Activated CD4-positive, alpha-beta T cell treated with anti-CD3 and anti-CD28 coated beads, Interleukin-2, Interleukin-4, amounts not matched to agents 100 ng/mL and 50 ng/mL, durations not matched to agents 16 hours and 8 hours (primary cell): ENCODE measurements around the gene CCDC83.
"Not testable (repeated sequence)": the region's sequence is repeated elsewhere in the genome, so short reads cannot be mapped to it uniquely, and the experiment has no call there.

Source experiments
- DNase-seq: peaks from one replicate; pipeline ENCODE4 v3.0.0-alpha.2; 2020; ENCODE audit warnings: low spot score

The CCDC83 gene

GRCh38 chr11:85835729-85836128, 19.5 kb upstream of the CCDC83 start:
- no peak for DNase-seq

- DNase-seq = not testable (repeated sequence)
Measured at GRCh38 chr11:85840932-85841331, 14.3 kb upstream of the CCDC83 start.

- no peak for DNase-seq
Measured at GRCh38 chr11:85843929-85844328, 11.3 kb upstream of the CCDC83 start.

DNA sequence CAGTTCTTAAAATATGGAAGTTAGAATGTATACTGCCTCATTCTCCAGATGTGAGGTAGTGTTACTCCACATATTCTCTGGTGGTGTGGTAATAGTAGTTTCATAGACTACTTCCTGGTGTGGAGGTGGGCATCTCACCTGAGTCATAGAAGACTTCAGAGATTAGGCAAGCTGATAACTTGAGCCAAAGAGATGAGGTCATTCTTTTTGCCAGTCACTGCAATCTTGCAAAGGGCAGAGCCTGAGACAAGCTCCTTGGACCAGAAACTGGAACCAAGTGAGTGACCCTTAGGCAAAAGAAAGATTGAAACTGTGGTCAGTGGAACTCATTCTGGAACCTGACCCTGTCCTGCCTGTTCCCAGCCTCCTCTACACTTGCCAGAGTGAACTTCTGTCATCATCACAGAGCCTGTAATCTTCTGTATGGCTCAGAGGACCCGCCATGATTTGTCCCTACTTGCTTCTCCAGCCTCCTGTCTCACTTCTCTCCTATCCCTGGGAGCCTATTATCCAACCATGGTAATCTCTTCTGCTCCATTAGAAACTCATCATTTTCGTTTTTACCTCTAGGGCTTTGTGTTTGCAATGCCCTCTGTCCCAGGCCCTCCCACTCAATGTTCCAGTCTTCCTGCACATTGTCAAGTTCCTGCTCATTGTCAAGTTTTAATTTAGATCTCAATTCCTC, 10.6 kb upstream of the CCDC83 start:
- peak; percentile 27 for DNase-seq

DNA sequence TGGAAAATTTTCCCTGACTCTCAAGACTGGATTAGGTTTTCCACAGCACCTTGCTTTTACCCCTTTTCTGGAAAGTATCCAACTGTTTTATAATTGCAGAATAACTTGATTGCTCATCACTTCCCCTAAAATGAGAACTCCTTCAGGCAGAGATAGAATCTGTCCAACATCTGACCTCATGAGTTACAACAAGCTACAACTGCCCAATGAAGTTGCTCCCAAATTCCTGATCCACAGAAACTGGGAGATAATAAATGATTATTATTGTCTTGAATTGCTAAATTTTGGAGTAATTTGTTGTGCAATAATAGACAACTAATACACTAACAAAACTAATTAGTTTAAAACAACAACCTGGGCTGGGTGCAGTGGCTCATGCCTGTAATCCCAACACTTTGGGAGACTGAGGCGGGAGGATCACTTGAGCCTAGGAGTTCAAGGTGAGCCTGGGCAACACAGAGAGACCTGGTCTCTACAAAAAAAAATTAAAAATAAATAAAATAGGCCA, 10.0 kb upstream of the CCDC83 start:
- no peak for DNase-seq

GRCh38 chr11:85847436-85847835, 7.7 kb upstream of the CCDC83 start:
- no peak for DNase-seq

DNA sequence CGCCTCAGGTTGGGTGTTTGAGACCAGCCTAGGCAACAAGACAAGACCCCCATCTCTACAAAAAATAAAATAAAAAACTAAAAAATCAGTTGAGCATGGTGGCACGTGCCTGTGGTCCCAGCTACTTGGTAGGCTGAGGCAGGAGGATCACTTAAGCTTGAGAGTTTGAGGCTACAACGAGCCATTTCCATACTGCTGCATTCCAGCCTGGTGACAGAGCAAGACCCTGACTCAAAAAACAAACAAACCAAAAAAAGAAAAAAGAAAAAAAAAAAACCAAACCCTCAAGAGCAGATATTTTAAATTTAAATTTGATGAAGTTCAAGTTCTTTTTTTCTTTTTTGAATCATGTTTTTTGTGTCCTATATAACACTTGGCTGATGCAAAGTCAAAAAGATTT, 7.2 kb upstream of the CCDC83 start:
- DNase-seq = no peak

DNA sequence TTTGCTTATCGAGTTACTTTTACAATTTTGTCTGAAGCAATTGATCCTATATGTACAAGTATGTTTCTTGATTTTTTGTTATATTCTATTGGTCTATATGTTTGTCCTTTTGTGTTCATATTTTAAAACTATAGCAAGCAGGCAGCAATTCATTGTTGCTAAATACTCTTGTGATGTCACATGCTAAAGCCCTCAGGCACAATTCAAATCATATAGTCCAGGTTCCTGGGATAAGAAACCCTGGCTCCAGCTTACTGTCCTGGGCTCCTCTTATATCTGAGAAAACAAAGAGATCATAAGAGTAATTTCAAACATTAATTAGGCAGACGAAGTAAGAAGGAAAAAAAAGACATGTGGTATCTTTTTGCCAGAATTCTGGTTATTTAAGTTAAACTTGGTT, 6.6 kb upstream of the CCDC83 start:
- DNase-seq = no peak

DNA sequence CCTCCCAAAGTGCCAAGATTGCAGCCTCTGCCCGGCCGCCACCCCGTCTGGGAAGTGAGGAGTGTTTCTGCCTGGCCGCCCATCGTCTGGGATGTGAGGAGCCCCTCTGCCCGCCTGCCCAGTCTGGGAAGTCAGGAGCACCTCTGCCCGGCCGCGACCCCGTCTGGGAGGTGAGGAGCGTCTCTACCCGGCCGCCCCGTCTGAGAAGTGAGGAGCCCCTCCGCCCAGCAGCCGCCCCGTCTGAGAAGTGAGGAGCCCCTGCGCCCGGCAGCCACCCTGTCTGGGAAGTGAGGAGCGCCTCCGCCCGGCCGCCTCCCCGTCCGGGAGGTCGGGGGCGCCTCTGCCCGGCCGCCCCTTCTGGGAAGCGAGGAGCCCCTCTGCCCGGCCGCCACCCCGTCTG, 2.4 kb upstream of the CCDC83 start:
- not testable (repeated sequence) for DNase-seq

DNA sequence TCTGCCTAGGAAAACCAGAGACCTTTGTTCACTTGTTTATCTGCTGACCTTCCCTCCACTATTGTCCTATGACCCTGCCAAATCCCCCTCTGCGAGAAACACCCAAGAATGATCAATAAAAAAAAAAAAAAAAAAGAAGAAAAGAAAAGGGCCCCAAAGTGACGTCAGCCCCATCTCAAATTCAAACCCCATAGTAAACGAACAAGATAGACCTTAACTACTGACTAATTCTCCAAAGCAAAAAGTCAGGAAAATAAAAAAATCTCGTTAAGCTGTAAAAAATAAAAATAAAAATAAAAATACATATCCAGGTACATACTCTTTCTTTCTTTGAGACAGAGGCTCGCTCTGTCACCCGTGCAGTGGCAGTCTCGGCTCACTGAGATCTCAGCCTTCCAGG, 1.6 kb upstream of the CCDC83 start:
- not testable (repeated sequence) for DNase-seq

- no peak for DNase-seq
Measured at GRCh38 chr11:85854212-85854556, 999 bp upstream of the CCDC83 start.

- DNase-seq = peak; percentile 94
Measured at GRCh38 chr11:85854557-85855340, 434 bp upstream of the CCDC83 start.

DNA sequence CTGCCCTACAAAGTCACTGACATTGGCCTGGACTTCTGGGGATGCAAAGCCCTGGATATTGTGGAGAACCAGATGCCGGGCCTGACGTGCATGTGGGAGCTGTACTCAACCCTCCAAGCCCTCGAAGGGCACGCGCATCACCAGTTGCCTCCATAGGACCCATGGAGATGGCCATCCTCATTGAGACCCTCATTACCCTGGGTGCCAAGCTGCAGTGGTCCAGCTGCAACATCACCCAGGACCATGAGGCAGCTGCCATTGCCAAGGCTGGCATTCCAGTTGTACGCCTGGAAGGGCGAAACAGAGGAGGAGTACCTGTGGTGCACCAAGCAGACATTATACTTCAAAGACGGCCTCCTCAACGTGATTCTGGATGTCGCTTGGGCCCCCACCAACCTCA, 1.9 kb downstream of the CCDC83 start:
- DNase-seq = no peak

DNA sequence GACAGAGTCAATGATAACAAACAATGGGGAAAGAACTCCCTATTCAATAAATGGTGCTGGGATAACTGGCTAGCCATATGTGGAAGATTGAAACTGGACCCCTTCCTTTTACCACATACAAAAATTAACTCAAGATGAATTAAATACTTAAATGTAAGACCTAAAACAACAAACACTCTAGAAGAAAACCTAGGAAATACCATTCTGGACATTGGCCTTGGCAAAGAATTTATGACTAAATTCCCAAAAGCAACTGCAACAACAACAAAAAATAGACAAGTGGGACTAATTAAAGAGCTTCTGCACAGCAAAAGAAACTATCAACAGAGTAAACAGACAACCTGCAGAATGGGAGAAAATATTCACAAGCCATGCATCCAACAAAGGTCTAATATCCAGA, 4.4 kb downstream of the CCDC83 start:
- DNase-seq = not testable (repeated sequence)

DNA sequence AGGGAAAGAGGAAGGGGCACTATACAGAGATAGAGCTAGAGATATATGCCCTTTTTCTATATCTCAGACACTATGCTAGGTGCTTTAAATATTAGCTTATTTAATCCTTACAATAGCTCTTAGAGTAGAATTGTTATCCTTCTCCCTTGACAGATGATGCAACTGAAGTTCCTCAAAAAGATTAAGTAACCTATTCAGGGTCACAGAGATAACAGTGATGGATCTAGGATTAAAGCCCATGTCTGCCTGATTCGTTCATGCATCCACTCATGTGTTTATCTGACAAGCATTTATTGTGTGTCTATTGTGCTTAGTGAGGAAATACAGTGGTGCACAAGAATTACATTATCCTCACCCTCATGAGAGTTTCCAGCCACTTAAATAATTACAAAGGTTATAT, 8.7 kb downstream of the CCDC83 start:
- no peak for DNase-seq

GRCh38 chr11:85866137-85866827, 11.1 kb downstream of the CCDC83 start:
- DNase-seq = no peak

- no peak for DNase-seq
Measured at GRCh38 chr11:85867751-85868150, 12.6 kb downstream of the CCDC83 start.

- no peak for DNase-seq
Measured at GRCh38 chr11:85869781-85870180, 14.6 kb downstream of the CCDC83 start.

GRCh38 chr11:85874265-85874664, 19.1 kb downstream of the CCDC83 start:
- no peak for DNase-seq

- DNase-seq = no peak
Measured at GRCh38 chr11:85875505-85875904, 20.3 kb downstream of the CCDC83 start.

DNA sequence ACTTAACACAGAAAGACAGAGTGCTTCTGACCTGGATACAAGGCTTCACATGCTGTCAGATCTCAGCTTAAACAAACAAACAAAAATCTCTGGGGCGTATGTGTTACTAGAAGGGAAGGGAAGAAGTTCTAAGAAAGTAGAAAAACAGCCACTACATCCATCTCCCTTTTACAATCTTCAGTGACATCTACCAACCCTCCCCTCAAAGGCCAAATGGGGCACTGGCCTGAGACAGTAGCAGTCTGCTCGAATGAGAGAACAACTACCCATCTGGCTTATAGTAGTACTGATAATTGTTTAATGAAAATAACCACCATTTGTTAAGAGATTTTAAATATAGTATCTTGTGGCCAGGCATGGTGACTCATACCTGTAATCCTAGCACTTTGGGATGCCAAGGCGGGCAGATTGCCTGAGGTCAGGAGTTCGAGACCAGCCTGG, 29.4 kb downstream of the CCDC83 start:
- DNase-seq = no peak

GRCh38 chr11:85886089-85887056, 31.2 kb downstream of the CCDC83 start:
- no peak for DNase-seq
